ENCODE data around the gene EFCAB5.
"Not testable (repeated sequence)": the region's sequence is repeated elsewhere in the genome, so short reads cannot be mapped to it uniquely, and the experiment has no call there.

EFCAB5 gene

GRCh38 chr17:29936724-29937123, 4.7 kb upstream of the EFCAB5 start:
- DNase-seq, result no peak

GRCh38 chr17:29945281-29945680, 3.8 kb downstream of the EFCAB5 start:
- no peak for DNase-seq

DNA sequence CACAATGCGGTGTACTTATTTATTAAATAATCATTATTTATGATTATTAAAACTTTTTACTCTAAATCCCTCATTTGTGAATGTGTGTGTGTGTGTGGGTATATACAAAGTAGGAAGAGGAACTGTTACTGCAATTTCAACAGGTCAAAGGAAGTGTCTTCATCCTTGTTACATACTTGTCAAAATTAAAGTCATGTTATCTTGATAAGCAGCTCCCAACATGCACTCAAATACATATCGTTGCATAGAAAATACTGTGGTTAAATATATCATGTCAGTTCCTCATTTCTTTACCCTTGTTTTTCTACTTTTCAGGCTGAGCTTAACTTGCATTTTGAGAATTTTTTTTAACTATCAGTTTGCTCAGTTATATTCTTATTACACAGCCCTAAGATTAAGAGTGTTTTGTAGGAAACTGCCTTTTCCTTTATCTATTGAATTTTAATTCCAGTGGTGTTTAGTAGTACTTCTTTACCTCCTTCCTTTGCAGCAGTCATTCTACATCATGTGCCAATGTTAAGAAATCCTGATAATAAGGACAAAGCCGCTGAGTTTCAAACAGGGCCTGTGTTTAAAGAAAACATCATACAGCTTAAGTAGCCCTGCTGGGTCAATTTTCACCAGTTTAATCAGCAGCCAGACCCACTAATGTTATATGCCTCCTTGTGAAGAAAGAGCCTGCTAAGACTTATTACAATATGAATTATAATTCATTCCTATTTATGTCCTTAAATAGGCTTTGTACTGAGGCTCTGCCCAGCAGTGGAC, 7.2 kb downstream of the EFCAB5 start:
- DNase-seq, result no peak

DNA sequence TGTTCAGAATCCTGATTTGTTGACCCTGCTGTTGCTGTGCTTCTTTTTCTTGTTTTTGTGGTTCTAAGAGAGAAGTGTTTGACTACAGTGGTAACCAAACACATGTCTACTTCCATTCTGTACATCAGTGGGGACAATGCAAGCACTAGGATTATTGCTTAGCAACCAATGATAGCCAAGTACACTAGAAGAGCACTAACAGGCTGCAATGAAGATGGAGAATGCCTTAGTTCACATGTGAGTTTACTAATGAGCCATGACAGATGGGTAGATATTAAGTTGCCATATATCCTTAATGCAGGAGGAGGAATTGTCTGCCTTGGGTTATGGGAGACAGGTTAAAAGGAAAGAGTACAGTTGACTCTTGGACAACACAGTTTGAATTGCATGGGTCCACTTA, 8.3 kb downstream of the EFCAB5 start:
- no peak for DNase-seq

DNA sequence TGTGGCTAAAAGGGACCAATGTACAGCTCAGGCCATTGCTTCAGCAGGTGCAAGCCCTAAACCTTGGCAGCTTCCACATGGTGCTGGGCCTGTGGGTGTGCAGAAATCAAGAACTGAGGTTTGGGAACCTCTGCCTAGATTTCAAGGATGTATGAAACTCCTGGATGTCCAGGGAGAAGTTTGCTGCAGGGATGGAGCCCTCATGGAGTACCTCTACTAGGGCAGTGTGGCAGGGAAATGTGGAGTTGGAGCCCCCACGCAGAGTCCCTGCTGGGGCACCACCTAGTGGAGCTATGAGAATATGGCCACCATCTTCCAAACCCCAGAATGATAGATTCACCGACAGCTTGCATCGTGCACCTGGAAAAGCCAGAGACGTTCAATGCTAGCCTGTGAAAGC, 13.0 kb downstream of the EFCAB5 start:
- DNase-seq, result no peak

DNA sequence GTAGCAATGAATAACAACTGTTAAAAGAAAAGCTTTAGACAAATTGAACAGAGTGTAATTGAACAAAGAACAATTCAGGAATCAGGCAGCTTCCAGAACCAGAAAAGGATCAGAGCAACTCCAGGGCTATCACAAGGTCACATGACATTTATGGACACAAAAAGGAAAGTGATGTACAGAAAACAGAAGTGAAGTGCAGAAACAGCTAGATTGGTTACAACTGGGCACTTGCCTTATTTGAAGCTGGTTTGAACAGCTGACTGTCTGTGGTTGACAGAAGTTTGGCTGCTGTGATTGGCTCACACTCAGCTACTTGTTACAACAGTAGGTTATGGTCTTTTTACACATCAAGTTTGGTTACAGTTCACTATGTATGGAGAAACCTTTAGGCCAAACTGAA, 14.8 kb downstream of the EFCAB5 start:
- no peak for DNase-seq

- DNase-seq, result not testable (repeated sequence)
Observed at GRCh38 chr17:29957488-29957887, 16.1 kb downstream of the EFCAB5 start.

DNA sequence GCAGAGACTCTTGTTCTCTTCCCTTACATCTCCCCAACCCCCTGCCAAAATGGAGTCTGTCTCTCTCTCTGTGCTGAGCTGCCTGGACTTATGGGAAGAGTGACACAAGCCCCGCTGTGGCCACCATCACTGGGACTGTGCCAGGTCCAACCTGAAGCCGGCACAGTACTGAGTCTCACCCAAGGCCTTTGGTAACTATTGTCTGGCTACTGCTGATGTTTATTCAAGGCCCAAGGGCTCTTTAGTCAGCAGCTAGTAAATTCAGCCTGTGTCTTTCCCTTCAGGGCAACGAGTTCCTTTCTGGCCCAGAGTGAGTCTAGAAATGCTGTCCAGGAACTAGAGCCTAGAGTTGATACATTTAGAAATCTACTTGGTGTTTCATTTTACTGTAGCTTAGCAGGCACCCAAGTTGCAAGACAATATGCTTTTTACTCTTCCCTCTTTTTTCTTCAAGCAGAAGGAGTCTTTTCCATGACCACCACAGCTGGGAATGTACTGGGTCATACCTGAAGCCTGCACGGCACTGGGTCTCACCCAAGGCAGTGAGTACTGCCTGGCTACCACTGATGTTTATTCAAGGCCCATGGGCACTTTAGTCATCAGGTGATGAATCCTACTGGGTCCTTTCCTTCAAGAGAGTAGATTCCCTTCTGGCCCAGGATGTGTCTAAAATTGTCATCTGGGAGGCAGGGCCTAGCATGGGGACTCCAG, 17.7 kb downstream of the EFCAB5 start:
- DNase-seq, result no peak

- DNase-seq, result no peak
Observed at GRCh38 chr17:29959658-29960337, 18.4 kb downstream of the EFCAB5 start.

DNA sequence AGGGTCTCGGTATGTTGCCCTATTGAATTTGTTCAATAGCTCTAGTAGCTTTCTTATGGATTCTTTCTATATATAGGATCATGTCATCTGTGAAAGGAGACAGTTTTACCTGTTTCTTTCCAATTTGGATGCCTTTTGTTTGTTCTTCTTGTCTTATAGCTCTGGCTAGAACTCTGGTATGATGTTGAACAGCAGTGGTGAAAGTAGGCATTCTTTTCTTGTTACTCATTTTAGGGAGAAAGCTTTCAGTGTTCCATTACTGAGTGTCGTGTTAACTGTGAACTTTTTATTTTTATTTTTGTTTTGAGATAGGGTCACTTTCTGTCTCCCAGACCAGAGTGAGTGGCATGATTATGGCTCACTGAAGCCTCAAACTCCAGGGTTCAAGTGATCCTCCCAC, 21.2 kb downstream of the EFCAB5 start:
- no peak for DNase-seq

- no peak for DNase-seq
Observed at GRCh38 chr17:29968271-29968670, 26.8 kb downstream of the EFCAB5 start.

DNA sequence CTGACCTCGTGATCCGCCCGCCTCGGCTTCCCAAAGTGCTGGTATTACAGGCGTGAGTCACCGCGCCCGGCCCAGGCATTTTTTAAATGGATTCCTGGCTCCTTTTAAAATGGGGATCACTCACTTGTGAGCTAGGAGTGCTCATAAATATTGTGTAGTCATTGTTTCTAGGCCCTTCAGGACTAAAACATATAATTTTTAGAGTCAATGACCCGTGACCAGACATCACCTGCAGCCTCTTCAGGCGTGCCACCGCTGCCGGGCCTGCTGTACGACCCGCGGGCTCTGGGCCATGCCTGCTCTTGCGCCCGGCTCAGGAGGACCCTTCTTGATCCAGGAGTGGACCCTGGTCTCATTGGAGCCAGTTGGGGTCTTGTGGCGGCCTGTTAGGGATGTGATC, 30.8 kb downstream of the EFCAB5 start:
- no peak for DNase-seq

- no peak for DNase-seq
Observed at GRCh38 chr17:29973005-29973404, 31.6 kb downstream of the EFCAB5 start.

DNA sequence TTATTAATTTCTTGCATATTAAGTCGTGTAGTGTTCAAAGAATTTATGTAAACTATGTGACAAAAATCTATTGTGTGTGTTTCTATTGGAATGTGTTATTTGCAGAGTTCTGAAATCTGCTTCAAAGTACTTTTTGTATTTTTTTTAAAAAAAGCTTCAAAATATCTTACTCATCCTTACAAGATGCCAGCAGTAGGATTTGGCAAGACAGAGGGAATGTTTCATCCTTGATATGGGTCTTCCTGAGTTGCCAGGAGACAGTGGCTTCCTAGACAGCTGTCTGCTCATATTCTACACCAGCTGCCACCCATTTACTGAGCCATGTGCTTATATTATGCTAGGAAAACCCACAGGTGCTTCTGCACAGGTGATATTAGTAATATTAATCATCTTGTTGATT, 36.4 kb downstream of the EFCAB5 start:
- DNase-seq, result no peak

DNA sequence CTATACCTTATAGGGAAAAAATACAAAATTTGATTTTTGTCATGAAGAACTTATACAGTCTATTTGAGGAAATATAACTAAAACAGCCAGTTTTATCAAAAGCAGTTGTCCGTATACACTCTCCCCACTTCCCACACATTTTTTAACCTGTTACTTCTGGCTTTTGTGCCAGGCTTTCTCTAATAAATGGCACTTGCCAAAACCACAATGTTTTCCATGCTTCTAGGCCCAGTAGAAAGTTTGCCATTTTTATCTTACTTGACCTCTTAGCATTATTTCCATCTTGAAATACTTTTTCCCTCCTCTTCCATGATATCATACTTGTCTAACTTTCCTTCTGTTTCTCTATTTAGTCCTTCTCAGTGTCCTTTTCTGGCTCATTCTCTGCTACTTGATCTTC, 38.8 kb downstream of the EFCAB5 start:
- no peak for DNase-seq

- no peak for DNase-seq
Observed at GRCh38 chr17:29982991-29983653, 41.7 kb downstream of the EFCAB5 start.

DNA sequence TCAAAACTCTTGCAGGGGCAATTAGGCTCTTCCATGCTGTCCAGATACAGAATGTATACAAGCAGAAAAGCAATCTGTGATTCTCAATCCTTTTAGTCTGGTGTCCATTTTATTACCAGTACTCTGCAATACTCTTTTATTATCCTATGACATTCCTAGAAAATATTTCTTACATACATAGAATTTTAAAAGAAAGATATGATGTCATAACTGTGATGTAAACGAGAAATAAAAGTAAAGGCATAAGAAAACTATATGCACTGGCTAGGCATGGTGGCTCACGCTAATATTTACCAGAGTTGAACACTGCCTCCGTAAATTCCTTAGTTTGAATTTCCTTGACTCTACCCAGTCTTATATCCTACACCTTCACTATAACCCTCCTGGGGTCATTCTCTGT, 55.0 kb downstream of the EFCAB5 start:
- no peak for DNase-seq

DNA sequence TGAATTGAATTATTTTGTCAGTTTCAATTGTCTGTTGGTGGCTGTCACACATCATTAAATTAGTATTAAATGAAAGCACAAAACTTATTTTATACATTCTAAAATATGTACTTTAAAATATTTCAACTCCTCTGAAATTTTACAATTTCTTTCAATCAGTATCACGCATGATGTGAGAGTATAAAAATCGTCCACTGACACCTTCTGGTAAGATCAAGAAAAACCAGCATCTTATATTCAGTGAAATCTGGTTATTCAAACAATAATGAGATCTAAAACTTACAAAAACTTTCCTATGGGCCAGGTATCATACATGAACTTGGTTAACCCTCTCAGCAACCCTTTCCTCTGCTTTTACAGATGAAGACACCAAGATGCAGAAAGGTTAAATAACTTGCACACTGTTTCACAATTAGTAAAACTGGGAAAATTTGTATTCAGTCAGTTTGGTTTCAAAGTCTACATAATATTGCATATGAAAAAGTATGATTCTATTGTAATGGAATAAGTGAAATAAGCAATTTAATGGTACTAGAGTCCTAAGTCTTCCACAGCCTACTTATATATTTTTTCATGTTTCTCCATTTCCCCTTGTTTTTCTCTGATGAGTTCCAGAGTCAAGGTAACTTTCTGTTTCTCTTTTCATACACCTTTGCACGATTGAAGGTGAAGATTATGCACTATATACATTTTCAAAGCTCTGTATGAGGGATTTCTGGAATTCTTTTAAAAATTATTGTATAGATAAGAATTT, 58.7 kb downstream of the EFCAB5 start:
- DNase-seq, result no peak

DNA sequence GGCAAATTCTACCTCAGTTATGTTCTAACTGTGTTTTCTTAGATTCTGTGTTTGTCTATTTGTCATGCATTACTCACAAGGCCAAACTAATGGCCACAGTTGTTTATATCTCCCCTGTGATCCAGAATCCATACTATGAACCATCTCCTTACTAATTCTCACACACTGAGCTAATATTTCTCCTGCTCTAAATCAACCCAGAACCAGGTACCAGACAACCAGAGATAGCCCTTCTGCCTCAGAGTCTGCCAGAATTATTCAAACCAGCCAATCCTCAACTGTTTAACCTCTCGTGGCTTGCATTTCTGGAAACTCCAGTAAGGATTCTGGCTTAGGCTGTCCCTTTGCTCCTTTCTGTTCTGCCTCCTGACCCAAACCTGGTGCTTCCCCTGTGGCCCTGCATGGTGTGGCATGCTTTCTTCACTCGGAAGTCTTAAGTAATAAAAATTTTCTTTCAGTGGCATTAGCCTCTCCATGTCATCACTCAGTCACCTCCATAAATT, 59.4 kb downstream of the EFCAB5 start:
- DNase-seq, result no peak

- DNase-seq, result no peak
Observed at GRCh38 chr17:30002088-30002487, 60.7 kb downstream of the EFCAB5 start.

DNA sequence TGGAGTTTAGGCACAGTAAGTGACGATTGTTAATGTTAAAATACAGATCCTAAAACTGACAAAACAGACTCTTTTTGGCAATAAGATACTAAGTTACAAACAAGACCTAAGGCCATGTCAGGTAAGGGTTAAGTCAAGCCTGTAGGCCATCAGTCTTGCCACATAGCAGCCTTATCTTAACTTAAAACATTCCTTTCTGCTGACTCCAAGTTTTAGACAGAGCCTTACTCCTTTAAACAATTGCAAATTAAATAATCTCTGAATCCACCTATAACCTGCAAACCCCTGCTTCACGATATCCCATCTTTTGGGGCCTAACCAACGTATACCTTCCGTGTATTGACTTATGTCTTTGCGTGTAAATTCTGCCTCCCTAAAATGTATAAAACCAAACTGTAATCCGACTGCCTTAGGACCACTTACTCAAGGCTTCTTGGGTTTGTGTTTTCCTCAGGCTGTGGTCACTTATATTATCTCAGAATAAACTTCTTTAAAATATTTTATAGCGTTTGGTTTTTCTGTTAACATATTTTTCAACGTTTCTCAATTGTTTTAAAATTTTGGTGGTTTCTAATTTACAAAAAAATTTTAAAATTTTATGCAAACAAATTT, 64.4 kb downstream of the EFCAB5 start:
- no peak for DNase-seq

DNA sequence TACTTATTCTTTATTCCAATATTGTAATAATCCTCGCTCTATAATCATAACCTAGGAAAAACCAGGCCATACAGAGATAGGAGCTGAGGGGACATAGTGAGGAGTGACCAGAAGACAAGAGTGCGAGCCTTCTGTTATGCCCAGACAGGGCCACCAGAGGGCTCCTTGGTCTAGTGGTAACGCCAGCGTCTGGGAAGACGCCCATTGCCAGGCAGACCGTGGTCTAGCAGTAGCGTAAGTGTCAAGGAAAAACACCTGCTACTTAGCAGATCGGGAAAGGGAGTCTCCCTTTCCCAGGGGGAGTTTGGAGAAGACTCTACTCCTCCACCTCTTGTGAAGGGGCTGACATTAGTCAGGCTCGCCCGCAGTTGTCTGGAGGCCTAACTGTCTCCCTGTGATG, 70.5 kb downstream of the EFCAB5 start:
- DNase-seq, result not testable (repeated sequence)
